ENCODE data around the gene ACADSB. TPM values are rescaled to one million over a fixed set of nuclear protein-coding genes. Genes with fewer than 3 reads are reported as not detected.

Gene ACADSB
- polyA plus RNA-seq, 3 donors = 3.9 to 14.7 (median 7.5) TPM

GRCh38 chr10:123044391-123044790 lies 35.6 kb downstream of the ACADSB start:
- H3K4me3 ChIP-seq (replicated peaks in 1 of 3; ENCODE audit: low read depth in 2 of 3, low read length in 3 of 3) = no peak overlapping the region
- Mint-ChIP-seq H3K9me3 (no peaks in the 10 kb centered on the region), H3K4me1 (peaks cover 2% of the 10 kb centered on the region), H3K36me3 (peaks cover 21 to 27% of the 10 kb centered on the region in 2 donors), H3K27ac (no peak overlapping the region), H3K4me3 (no peak overlapping the region), H3K27me3 (ENCODE audit: low read depth in 3 of 3) (peaks cover 0 to 2% (median 0%) of the 10 kb centered on the region in 3 donors)
- no peak for DNase-seq
- intact Hi-C loops (cut with micrococcal nuclease) = loop anchor here in 1 of 2 donors (5.0 kb wide), 1 partner anchor 513 kb away; no protein-coding TSS in a partner anchor
- H3K79me2 ChIP-seq (ENCODE audit: insufficient read depth, low read length) = no peaks in the 10 kb centered on the region
- H3K4me1 ChIP-seq (ENCODE audit: control insufficient read depth in 1 of 2, insufficient read depth in 2 of 2, low read length in 2 of 2) = peaks cover 2 to 3% of the 10 kb centered on the region in 2 donors
- WGBS (ENCODE audit: insufficient coverage) = no CpG with 5 or more reads among the region's 2 CpGs
- no peaks in the 10 kb centered on the region for H3K27me3 ChIP-seq (ENCODE audit: control insufficient read depth in 2 of 2, insufficient read depth in 2 of 2, low read length in 2 of 2)
- no peak for TF ChIP-seq CTCF (IDR thresholded peaks at IDR 0.05)
- H2AFZ ChIP-seq (ENCODE audit: insufficient read depth, low read depth, low read length, poor library complexity, severe bottlenecking) = no peak overlapping the region
- H4K20me1 ChIP-seq (ENCODE audit: insufficient read depth, low read length) = no peaks in the 10 kb centered on the region
- H3K4me2 ChIP-seq (replicated peaks; ENCODE audit: extremely low read depth, low read length, poor library complexity, severe bottlenecking) = no peak overlapping the region
- H3K9ac ChIP-seq (ENCODE audit: insufficient read depth, low read length, poor library complexity, severe bottlenecking) = no peak overlapping the region
- no peak overlapping the region for H3K27ac ChIP-seq (ENCODE audit: low read depth in 1 of 2, low read length in 2 of 2)
- no peaks in the 10 kb centered on the region for H3K9me3 ChIP-seq (replicated peaks in 1 of 2; ENCODE audit: control insufficient read depth in 1 of 2, insufficient read depth in 1 of 2, low read length in 2 of 2)
- H3K36me3 ChIP-seq (replicated peaks in 1 of 2; ENCODE audit: control insufficient read depth in 1 of 2, insufficient read depth in 2 of 2, low read length in 2 of 2) = peaks cover 0 to 25% of the 10 kb centered on the region in 2 donors

- no CpG with 5 or more reads among the region's 4 CpGs for WGBS (ENCODE audit: insufficient coverage)
- peaks cover 24 to 30% of the 10 kb centered on the region in 2 donors for H3K36me3 Mint-ChIP-seq
- no peaks in the 10 kb centered on the region for H3K9me3 Mint-ChIP-seq
- no peak overlapping the region for H3K27ac Mint-ChIP-seq
- no peaks in the 10 kb centered on the region for H4K20me1 ChIP-seq (ENCODE audit: insufficient read depth, low read length)
- peaks cover 0 to 2% (median 0%) of the 10 kb centered on the region in 3 donors for H3K27me3 Mint-ChIP-seq (ENCODE audit: low read depth in 3 of 3)
- H3K4me1 Mint-ChIP-seq = no peaks in the 10 kb centered on the region
- no peak for TF ChIP-seq CTCF (IDR thresholded peaks at IDR 0.05)
- no peaks in the 10 kb centered on the region for H3K9me3 ChIP-seq (replicated peaks in 1 of 2; ENCODE audit: control insufficient read depth in 1 of 2, insufficient read depth in 1 of 2, low read length in 2 of 2)
- intact Hi-C loops (cut with micrococcal nuclease) = no loop called here
- H3K4me2 ChIP-seq (replicated peaks; ENCODE audit: extremely low read depth, low read length, poor library complexity, severe bottlenecking) = no peak overlapping the region
- H3K4me3 ChIP-seq (replicated peaks in 1 of 3; ENCODE audit: low read depth in 2 of 3, low read length in 3 of 3) = no peak overlapping the region
- no peak overlapping the region for H2AFZ ChIP-seq (ENCODE audit: insufficient read depth, low read depth, low read length, poor library complexity, severe bottlenecking)
- H3K36me3 ChIP-seq (replicated peaks in 1 of 2; ENCODE audit: control insufficient read depth in 1 of 2, insufficient read depth in 2 of 2, low read length in 2 of 2) = peaks cover 0 to 25% of the 10 kb centered on the region in 2 donors
- H3K79me2 ChIP-seq (ENCODE audit: insufficient read depth, low read length) = no peaks in the 10 kb centered on the region
- DNase-seq = no peak
- H3K9ac ChIP-seq (ENCODE audit: insufficient read depth, low read length, poor library complexity, severe bottlenecking) = no peak overlapping the region
- no peaks in the 10 kb centered on the region for H3K27me3 ChIP-seq (ENCODE audit: control insufficient read depth in 2 of 2, insufficient read depth in 2 of 2, low read length in 2 of 2)
- no peaks in the 10 kb centered on the region for H3K4me1 ChIP-seq (ENCODE audit: control insufficient read depth in 1 of 2, insufficient read depth in 2 of 2, low read length in 2 of 2)
- H3K27ac ChIP-seq (ENCODE audit: low read depth in 1 of 2, low read length in 2 of 2) = no peak overlapping the region
- H3K4me3 Mint-ChIP-seq = no peak overlapping the region
Observed at GRCh38 chr10:123045961-123046731, 37.3 kb downstream of the ACADSB start.

All from CD14-positive monocyte (primary cell).